Measurements from ENCODE around the gene SLC9A9.
A peak's percentile ranks its signal among the peaks of the same experiment; 100 is the strongest.
"Not testable (repeated sequence)": the region's sequence is repeated elsewhere in the genome, so short reads cannot be mapped to it uniquely, and the experiment has no call there.

Gene SLC9A9

GRCh38 chr3:143472731-143473523 is 375.3 kb downstream of the SLC9A9 start:
- DNase-seq (ENCODE audit: low spot score) (no peak), FAIRE-seq (no peak)

GRCh38 chr3:143471705-143472104 is 376.6 kb downstream of the SLC9A9 start:
- no peak for DNase-seq (ENCODE audit: low spot score)
- no peak for FAIRE-seq

GRCh38 chr3:143469159-143469558 is 379.1 kb downstream of the SLC9A9 start:
- FAIRE-seq (no peak), DNase-seq (ENCODE audit: low spot score) (no peak)

GRCh38 chr3:143465666-143466065 is 382.6 kb downstream of the SLC9A9 start:
- DNase-seq (ENCODE audit: low spot score) = no peak
- peak; percentile 85 for FAIRE-seq

GRCh38 chr3:143464850-143465249 is 383.4 kb downstream of the SLC9A9 start:
- peak; percentile 100 for DNase-seq (ENCODE audit: low spot score)
- peak; percentile 98 for FAIRE-seq

GRCh38 chr3:143455480-143455879 is 392.8 kb downstream of the SLC9A9 start:
- FAIRE-seq = no peak
- DNase-seq (ENCODE audit: low spot score) = no peak

GRCh38 chr3:143450632-143451031 is 397.6 kb downstream of the SLC9A9 start:
- FAIRE-seq = no peak
- DNase-seq (ENCODE audit: low spot score) = no peak

GRCh38 chr3:143447491-143447890 is 400.8 kb downstream of the SLC9A9 start:
- FAIRE-seq = no peak
- DNase-seq (ENCODE audit: low spot score) = no peak

- FAIRE-seq (peak; percentile 27), DNase-seq (ENCODE audit: low spot score) (peak; percentile 84)
These were observed 403.1 kb downstream of the SLC9A9 start for GRCh38 chr3:143445118-143445517.

GRCh38 chr3:143443851-143444331 is 404.4 kb downstream of the SLC9A9 start:
- DNase-seq (ENCODE audit: low spot score) = peak; percentile 94

GRCh38 chr3:143442814-143443447 is 405.3 kb downstream of the SLC9A9 start:
- no peak for FAIRE-seq
- DNase-seq (ENCODE audit: low spot score) = no peak

More at GRCh38 chr3:143443851-143444331, 404.4 kb downstream of the SLC9A9 start:
- peak; percentile 96 for FAIRE-seq

- FAIRE-seq = no peak
- no peak for DNase-seq (ENCODE audit: low spot score)
These were observed 406.6 kb downstream of the SLC9A9 start for GRCh38 chr3:143441516-143442171.

- DNase-seq (ENCODE audit: low spot score) (no peak), FAIRE-seq (no peak)
These were observed 408.5 kb downstream of the SLC9A9 start for GRCh38 chr3:143439817-143440216.

- DNase-seq (ENCODE audit: low spot score) = no peak
- FAIRE-seq = no peak
These were observed 410.9 kb downstream of the SLC9A9 start for GRCh38 chr3:143437405-143437804.

- FAIRE-seq (no peak), DNase-seq (ENCODE audit: low spot score) (no peak)
These were observed 411.9 kb downstream of the SLC9A9 start for GRCh38 chr3:143436231-143436930.

- peak; percentile 13 for DNase-seq (ENCODE audit: low spot score)
- no peak for FAIRE-seq
These were observed 414.4 kb downstream of the SLC9A9 start for GRCh38 chr3:143433787-143434378.

- DNase-seq (ENCODE audit: low spot score); FAIRE-seq: not testable (repeated sequence)
These were observed 417.0 kb downstream of the SLC9A9 start for GRCh38 chr3:143431298-143431697.

GRCh38 chr3:143430568-143430967 is 417.7 kb downstream of the SLC9A9 start:
- no peak for FAIRE-seq
- no peak for DNase-seq (ENCODE audit: low spot score)

- DNase-seq (ENCODE audit: low spot score) = no peak
- FAIRE-seq = no peak
These were observed 418.4 kb downstream of the SLC9A9 start for GRCh38 chr3:143429628-143430514.

- FAIRE-seq (no peak), DNase-seq (ENCODE audit: low spot score) (no peak)
These were observed 420.0 kb downstream of the SLC9A9 start for GRCh38 chr3:143428294-143428693.
